IPS-15b (cell line): Measurements from ENCODE around the gene DRC7.

Experiments
- H3K27me3 ChIP-seq: one replicate; pipeline ENCODE4 v1.6.1; 2013; ENCODE audit warnings: low read length; ENCODE audit not compliant: control insufficient read depth, insufficient read depth
- H3K36me3 ChIP-seq: one replicate; pipeline ENCODE4 v1.6.1; 2013; ENCODE audit warnings: low read length; ENCODE audit not compliant: control insufficient read depth, insufficient read depth
- H3K4me1 ChIP-seq: one replicate; pipeline ENCODE4 v1.6.1; 2013; ENCODE audit warnings: mild to moderate bottlenecking, low read length; ENCODE audit not compliant: control insufficient read depth, insufficient read depth
- H3K4me3 ChIP-seq: one replicate; pipeline ENCODE4 v1.5.1; 2013; ENCODE audit warnings: low read depth, low read length
- H3K9ac ChIP-seq: one replicate; pipeline ENCODE4 v1.6.1; 2013; ENCODE audit warnings: low read depth, mild to moderate bottlenecking, low read length
- H3K9me3 ChIP-seq: one replicate; pipeline ENCODE4 v1.6.1; 2013; ENCODE audit warnings: mild to moderate bottlenecking, low read length; ENCODE audit not compliant: control insufficient read depth, insufficient read depth

Gene DRC7

DNA sequence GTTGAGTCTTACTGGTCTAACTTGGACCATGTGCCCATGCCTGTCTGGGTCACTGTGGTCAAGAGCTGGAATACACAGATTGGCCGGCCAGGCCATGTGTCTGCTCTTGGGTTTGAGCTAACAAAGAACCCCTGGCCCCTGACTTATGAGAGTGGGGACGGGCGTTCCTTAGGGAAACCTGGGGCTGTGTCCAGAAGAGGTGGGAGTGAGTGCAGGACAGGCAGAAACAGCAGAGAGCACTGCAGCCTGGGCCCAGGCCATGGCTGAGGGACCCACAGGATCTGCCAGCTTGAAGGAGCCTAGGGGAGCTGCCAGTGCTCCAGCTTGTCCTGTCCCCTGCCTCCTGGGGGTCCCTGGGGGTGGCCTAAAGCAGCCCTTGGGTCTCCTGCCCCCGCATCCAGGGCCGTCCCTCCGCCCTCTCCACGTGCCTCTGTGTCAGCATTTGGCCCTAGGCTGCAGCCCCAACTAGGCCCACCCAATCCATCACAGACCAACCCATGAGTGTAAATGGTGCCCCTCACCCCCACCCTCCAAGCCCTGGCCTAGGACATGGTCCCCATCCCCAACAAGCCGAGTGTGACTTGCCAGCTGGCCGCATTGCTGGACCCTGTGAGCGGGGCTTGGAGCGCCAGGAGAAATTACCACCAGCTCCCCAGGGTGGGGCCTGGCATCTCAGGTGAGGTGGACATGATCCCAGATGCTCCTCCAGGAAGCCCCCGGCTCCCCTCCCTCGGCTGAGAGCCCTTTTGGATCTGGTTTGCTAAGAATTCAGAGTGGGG, 12.5 kb upstream of the DRC7 start:
- no peaks in the 10 kb centered on the region for H3K36me3 ChIP-seq
- H3K9me3 ChIP-seq = no peaks in the 10 kb centered on the region
- no peak overlapping the region for H3K4me3 ChIP-seq
- peaks cover 2% of the 10 kb centered on the region for H3K4me1 ChIP-seq
- H3K27me3 ChIP-seq = no peaks in the 10 kb centered on the region
- no peak overlapping the region for H3K9ac ChIP-seq

DNA sequence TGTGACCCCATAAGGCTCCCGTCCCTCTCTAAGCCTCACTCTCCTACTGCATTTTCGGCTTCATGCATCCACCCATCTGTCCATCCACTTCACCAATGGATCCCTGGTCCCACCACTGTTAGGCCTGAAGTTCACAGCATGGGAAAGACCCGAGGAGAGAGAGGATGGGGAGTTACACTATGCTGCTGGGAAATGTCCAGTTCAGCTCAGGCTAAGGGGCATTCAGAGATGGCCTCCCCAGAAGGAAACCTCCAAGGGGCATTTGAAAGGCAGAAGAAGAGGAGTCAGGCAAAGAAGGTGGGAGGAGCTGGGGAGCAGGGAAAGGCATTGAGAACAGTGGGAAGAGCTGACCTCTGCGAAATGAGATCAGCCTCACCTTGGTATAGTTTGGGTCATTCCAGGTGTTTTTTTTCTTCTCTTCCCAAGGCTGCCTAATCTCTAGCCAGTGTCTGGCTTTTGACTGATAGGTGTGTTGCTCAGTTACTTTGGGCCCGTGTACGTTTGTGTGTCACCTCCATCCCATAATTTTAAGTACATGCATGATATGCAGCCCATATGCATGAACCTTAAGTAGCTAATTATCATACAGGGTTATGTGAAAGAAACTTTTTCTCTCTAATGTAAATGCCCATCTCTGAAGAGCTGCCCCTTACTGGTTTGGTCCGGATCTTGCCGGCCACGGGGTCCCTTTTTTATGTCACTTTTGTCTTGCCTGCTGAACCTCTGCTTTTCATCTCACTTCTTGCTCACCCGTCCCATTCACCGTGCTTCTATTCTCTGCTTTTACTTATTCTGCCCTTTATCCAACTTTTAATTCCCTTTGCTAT, 11.6 kb upstream of the DRC7 start:
- Histone ChIP-seq H3K4me3 (no peak overlapping the region), H3K4me1 (no peaks in the 10 kb centered on the region), H3K36me3 (no peaks in the 10 kb centered on the region), H3K9me3 (no peaks in the 10 kb centered on the region), H3K27me3 (no peaks in the 10 kb centered on the region), H3K9ac (no peak overlapping the region)

GRCh38 chr16:57683636-57684545, 10.7 kb upstream of the DRC7 start:
- no peaks in the 10 kb centered on the region for H3K27me3 ChIP-seq
- H3K36me3 ChIP-seq = no peaks in the 10 kb centered on the region
- H3K4me1 ChIP-seq = no peaks in the 10 kb centered on the region
- no peak overlapping the region for H3K9ac ChIP-seq
- no peak overlapping the region for H3K4me3 ChIP-seq
- no peaks in the 10 kb centered on the region for H3K9me3 ChIP-seq

DNA sequence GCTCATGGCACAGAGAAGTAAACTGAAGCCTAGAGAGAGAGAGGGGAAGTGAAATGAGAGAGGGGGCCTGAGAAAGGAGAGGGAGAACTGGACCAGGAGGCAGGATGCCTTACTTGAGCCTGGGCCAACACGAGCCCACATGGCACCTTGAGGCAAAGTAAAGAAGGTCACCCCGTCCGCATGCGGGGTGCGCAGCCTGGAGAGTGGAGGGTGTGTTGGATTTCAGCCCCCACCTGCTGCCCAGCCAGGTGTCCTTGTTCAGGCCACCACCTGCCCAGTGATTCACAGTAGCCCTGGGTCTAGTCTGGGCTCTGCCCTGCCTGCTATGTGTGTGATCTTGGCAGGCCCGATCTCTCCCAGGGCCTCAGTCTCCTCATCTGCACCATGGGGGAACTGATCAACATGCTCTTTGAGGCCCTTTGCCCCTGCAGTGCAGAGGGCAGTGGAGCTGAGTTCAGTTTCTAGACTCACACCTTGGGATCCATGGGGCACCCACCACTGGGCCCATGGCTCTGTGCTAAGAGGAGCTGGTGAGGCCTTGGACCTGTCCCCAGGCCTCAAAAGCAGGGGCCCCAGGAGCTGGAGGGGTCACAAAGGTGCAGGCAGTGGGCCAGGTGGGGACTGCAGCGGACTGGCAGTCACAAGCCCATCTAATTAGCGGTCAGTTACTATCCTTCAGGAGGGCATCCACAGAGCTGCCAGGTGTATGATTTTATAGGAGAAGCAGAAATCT, 9.8 kb upstream of the DRC7 start:
- Histone ChIP-seq H3K4me3 (no peak overlapping the region), H3K9me3 (no peaks in the 10 kb centered on the region), H3K27me3 (no peaks in the 10 kb centered on the region), H3K9ac (no peak overlapping the region), H3K4me1 (no peaks in the 10 kb centered on the region), H3K36me3 (no peaks in the 10 kb centered on the region)

DNA sequence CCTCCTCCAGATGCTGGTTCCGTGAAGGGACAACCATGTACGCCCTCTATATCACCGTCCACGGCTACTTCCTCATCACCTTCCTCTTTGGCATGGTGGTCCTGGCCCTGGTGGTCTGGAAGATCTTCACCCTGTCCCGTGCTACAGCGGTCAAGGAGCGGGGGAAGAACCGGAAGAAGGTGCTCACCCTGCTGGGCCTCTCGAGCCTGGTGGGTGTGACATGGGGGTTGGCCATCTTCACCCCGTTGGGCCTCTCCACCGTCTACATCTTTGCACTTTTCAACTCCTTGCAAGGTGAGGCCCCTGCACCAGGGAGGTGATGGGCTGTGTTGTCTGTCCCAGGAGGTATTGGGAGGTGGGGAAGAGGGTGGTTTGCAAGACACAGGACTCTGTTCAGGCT, 9.0 kb upstream of the DRC7 start:
- Histone ChIP-seq H3K4me3 (no peak overlapping the region), H3K36me3 (no peaks in the 10 kb centered on the region), H3K9ac (no peak overlapping the region), H3K9me3 (no peaks in the 10 kb centered on the region), H3K27me3 (no peaks in the 10 kb centered on the region), H3K4me1 (no peaks in the 10 kb centered on the region)

DNA sequence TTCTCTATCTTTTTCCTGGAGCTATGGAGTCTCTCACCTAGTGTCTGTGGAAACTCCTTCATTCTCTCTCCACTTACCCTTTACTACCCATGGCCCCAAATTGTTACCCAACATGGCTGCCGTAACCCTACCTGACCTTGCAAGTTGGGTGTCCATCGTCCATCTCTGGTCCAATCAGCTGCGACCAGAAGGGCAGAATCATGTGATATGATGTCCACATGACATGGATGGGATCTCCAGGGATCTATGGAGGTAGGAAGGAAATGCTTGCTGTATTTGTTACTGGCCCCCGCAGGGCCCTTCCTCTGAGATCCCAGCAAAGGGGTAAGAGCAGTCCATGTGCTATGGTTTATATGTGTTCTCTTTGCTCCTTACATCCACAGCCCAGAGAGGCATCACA, 8.0 kb upstream of the DRC7 start:
- no peaks in the 10 kb centered on the region for H3K9me3 ChIP-seq
- no peak overlapping the region for H3K9ac ChIP-seq
- H3K4me1 ChIP-seq = no peaks in the 10 kb centered on the region
- no peaks in the 10 kb centered on the region for H3K36me3 ChIP-seq
- no peak overlapping the region for H3K4me3 ChIP-seq
- no peaks in the 10 kb centered on the region for H3K27me3 ChIP-seq

- no peaks in the 10 kb centered on the region for H3K9me3 ChIP-seq
- H3K4me1 ChIP-seq = no peaks in the 10 kb centered on the region
- H3K4me3 ChIP-seq = no peak overlapping the region
Measured at GRCh38 chr16:57687363-57687929, 7.2 kb upstream of the DRC7 start.

DNA sequence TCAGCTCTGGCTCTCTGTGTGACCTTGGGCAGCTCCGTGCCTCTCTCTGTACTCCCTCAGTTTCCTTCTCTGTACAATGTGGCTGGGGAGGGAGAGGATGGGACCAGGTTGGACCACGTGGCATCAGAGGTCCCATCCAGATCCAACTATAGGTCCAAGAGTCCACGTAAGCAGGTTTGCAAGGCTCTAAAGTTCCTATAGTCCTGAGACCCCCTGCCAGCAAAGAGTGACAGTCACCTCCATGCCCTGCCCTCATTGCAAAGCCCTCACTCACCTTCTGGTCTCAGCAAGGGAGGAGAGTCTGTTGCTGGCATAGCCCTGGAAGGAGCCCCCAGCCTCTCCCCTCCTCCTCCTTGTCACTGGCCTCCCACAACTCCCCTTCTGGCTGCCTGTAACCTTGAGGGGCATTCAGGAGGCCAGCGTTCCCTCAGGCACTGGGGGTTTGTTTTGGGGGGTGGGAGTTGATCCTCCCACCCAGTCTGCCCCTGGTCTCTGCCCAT, 6.1 kb upstream of the DRC7 start:
- Histone ChIP-seq H3K9me3 (no peaks in the 10 kb centered on the region), H3K4me1 (no peaks in the 10 kb centered on the region), H3K27me3 (no peaks in the 10 kb centered on the region), H3K4me3 (no peak overlapping the region), H3K36me3 (no peaks in the 10 kb centered on the region), H3K9ac (no peak overlapping the region)

More at GRCh38 chr16:57687363-57687929, 7.2 kb upstream of the DRC7 start:
- no peaks in the 10 kb centered on the region for H3K36me3 ChIP-seq
- no peak overlapping the region for H3K9ac ChIP-seq
- H3K27me3 ChIP-seq = no peaks in the 10 kb centered on the region

- Histone ChIP-seq H3K4me1 (no peaks in the 10 kb centered on the region), H3K9ac (no peak overlapping the region)
Measured at GRCh38 chr16:57688987-57689761, 5.4 kb upstream of the DRC7 start.

DNA sequence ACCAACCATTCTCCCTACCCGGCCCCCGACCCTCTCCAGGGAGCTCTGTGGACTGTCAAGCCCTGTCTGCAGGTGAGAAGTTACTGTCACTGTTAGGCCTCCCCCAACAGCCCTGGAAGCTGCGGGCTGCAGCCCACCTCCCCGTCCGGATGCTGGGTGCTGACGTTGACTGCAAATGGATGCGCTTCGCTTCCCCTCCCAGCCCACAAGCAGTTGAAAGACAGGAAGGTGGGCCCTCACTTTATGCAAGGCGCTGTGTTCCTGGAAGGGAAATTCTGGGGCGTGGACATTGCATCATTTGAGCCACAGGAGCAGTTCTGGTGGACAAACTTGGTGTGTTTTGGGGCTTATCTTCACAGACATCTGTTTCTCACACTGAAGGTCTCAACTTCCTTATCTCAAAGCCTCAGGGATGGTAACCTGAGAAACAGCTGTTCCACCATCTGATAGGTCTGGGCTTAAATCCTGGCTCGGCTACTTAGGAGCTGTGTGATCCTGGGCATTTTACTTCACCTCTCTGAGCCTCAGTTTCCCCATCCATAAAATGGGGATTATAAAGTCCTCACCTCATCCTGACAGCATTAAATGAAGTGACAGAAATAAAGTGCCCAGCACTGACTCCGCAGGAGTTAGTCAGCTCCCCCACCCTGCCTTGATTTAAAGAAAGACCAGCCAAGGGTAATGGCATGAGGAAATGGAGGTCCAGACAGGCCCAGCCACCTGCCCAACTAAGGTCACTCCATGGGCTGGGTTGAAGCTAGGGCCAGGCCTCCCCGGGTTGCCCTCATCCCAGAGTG, 4.6 kb upstream of the DRC7 start:
- Histone ChIP-seq H3K9ac (no peak overlapping the region), H3K27me3 (no peaks in the 10 kb centered on the region)

More at GRCh38 chr16:57688987-57689761, 5.4 kb upstream of the DRC7 start:
- Histone ChIP-seq H3K27me3 (no peaks in the 10 kb centered on the region), H3K4me3 (no peak overlapping the region), H3K9me3 (no peaks in the 10 kb centered on the region), H3K36me3 (no peaks in the 10 kb centered on the region)

More for the DNA sequence above, 4.6 kb upstream of the DRC7 start:
- no peaks in the 10 kb centered on the region for H3K9me3 ChIP-seq
- no peak overlapping the region for H3K4me3 ChIP-seq
- no peaks in the 10 kb centered on the region for H3K4me1 ChIP-seq
- H3K36me3 ChIP-seq = no peaks in the 10 kb centered on the region
